Natural killer cell (primary cell): Measurements from ENCODE around the gene TRERF1. TPM values are rescaled to one million over a fixed set of nuclear protein-coding genes. Genes with fewer than 3 reads are reported as not detected.

ENCODE experiments used
- ATAC-seq, 3 donors: fragments of 150-1000 bp in 2 of 3; fragments of 200-7000 bp in 1 of 3; cut with Tn5 transposase; 1 replicate in 1 of 3; 2 replicates in 2 of 3; pipeline ENCODE4 v1.10.0; 2021; ENCODE audit warnings: mild to moderate bottlenecking in 2 of 3, moderate library complexity in 2 of 3
- DNase-seq, 2 donors: peaks; one replicate each; pipeline versions ENCODE4 v3.0.0 to v3.0.0-alpha.2; 2013 to 2021; ENCODE audit warnings: mixed read lengths in 1 of 2
- H3K27ac ChIP-seq: one replicate; pipeline ENCODE4 v1.5.1; 2013; ENCODE audit warnings: mild to moderate bottlenecking, low read length
- H3K27me3 ChIP-seq: one replicate; pipeline ENCODE4 v1.6.1; 2013; ENCODE audit warnings: low read length; ENCODE audit not compliant: control insufficient read depth, insufficient read depth
- H3K36me3 ChIP-seq: one replicate; pipeline ENCODE4 v1.6.1; 2013; ENCODE audit warnings: low read length; ENCODE audit not compliant: control insufficient read depth, insufficient read depth
- H3K4me1 ChIP-seq: one replicate; pipeline ENCODE4 v1.6.1; 2013; ENCODE audit warnings: low read length; ENCODE audit not compliant: control insufficient read depth, insufficient read depth
- H3K4me3 ChIP-seq: one replicate; pipeline ENCODE4 v1.5.1; 2013; ENCODE audit warnings: low read length
- H3K9me3 ChIP-seq: one replicate; pipeline ENCODE4 v1.6.1; 2013; ENCODE audit warnings: low read length; ENCODE audit not compliant: control insufficient read depth, insufficient read depth
- H3K27ac Mint-ChIP-seq, 2 donors: one replicate each; pipeline ENCODE4 v1.8.0; 2022; ENCODE audit warnings: mild to moderate bottlenecking in 2 of 2, mixed read lengths in 2 of 2, moderate library complexity in 1 of 2
- H3K27me3 Mint-ChIP-seq, 2 donors: one replicate each; pipeline ENCODE4 v1.8.0; 2022; ENCODE audit warnings: low read depth in 2 of 2, mixed read lengths in 2 of 2
- H3K36me3 Mint-ChIP-seq: one replicate; pipeline ENCODE4 v1.8.0; 2022; ENCODE audit warnings: mixed read lengths
- H3K4me1 Mint-ChIP-seq, 2 donors: one replicate each; pipeline ENCODE4 v1.8.0; 2022; ENCODE audit warnings: mixed read lengths in 2 of 2
- H3K4me3 Mint-ChIP-seq: one replicate; pipeline ENCODE4 v1.8.0; 2022; ENCODE audit warnings: mild to moderate bottlenecking, moderate library complexity, mixed read lengths
- H3K9me3 Mint-ChIP-seq, 2 donors: one replicate each; pipeline ENCODE4 v1.8.0; 2022; ENCODE audit warnings: mixed read lengths in 2 of 2
- WGBS: methylation state at CpG from one replicate; pipeline ENCODE4 v1.1.7; 2013; ENCODE audit warnings: missing lambda C conversion rate; ENCODE audit not compliant: insufficient coverage; 5-methylcytosine and 5-hydroxymethylcytosine counted together
- intact Hi-C: fragments of 100-400 bp; cut with micrococcal nuclease; formaldehyde crosslinking; loops from one replicate; pipeline ENCODE4 v1.14.2; 2022
- total RNA-seq, 4 donors: library from RNA; stranded (reverse); fragments of 120-200 nt in 1 of 4; gene quantifications; one replicate each; pipeline versions ENCODE4 v1.2.3 to v1.2.4, GENCODE V29; 2013 to 2022
- TF ChIP-seq, protein P1 (sequence below): fragments of 200-600 bp; IDR thresholded peaks from one replicate; pipeline ENCODE4 v1.8.0; 2022; ENCODE audit warnings: antibody characterized with exemption

Gene TRERF1
- total RNA-seq, 3 donors from 2014 or later (not counting 1 experiment from before 2014, with no cell fraction given): 34.6 to 42.3 (median 38.6) TPM

DNA sequence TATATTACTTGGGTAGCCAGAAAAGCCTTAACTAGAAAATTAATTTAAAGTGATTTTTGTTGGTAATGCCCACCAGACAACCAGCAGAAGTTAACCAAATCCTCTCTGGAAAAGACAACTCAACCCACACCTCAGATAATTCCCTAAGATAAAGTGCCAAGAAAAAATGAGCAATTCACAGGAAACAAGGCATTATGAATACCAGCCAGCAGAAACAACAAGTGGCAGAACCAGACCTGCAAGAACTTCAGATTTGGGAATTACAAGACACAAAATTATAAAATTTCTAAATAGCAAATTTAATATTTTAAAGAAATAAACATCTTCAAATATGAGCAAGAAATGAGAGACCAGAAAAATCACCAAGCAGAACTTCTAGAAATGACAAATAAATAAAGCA is 154.1 kb downstream of the TRERF1 start:
- Histone ChIP-seq H3K36me3 (peaks cover 7% of the 10 kb centered on the region), H3K4me1 (peaks cover 41% of the 10 kb centered on the region), H3K9me3 (no peaks in the 10 kb centered on the region), H3K4me3 (no peak overlapping the region), H3K27me3 (no peaks in the 10 kb centered on the region), H3K27ac (no peak overlapping the region)
- TF ChIP-seq, protein P1, sequence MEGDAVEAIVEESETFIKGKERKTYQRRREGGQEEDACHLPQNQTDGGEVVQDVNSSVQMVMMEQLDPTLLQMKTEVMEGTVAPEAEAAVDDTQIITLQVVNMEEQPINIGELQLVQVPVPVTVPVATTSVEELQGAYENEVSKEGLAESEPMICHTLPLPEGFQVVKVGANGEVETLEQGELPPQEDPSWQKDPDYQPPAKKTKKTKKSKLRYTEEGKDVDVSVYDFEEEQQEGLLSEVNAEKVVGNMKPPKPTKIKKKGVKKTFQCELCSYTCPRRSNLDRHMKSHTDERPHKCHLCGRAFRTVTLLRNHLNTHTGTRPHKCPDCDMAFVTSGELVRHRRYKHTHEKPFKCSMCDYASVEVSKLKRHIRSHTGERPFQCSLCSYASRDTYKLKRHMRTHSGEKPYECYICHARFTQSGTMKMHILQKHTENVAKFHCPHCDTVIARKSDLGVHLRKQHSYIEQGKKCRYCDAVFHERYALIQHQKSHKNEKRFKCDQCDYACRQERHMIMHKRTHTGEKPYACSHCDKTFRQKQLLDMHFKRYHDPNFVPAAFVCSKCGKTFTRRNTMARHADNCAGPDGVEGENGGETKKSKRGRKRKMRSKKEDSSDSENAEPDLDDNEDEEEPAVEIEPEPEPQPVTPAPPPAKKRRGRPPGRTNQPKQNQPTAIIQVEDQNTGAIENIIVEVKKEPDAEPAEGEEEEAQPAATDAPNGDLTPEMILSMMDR: no peak
- H3K27ac Mint-ChIP-seq: peak overlapping the region in 1 of 2 donors; percentile 88
- peaks cover 48 to 55% of the 10 kb centered on the region in 2 donors for H3K4me1 Mint-ChIP-seq
- H3K9me3 Mint-ChIP-seq: peaks cover 0 to 2% of the 10 kb centered on the region in 2 donors
- H3K36me3 Mint-ChIP-seq: peaks cover 10% of the 10 kb centered on the region
- H3K27me3 Mint-ChIP-seq: no peaks in the 10 kb centered on the region
- no peak overlapping the region for H3K4me3 Mint-ChIP-seq
- DNase-seq (no peak), ATAC-seq (no peak)
- intact Hi-C loops: no loop called here

GRCh38 chr6:42296614-42297013 is 155.1 kb downstream of the TRERF1 start:
- Mint-ChIP-seq H3K36me3 (peaks cover 10% of the 10 kb centered on the region), H3K9me3 (peaks cover 0 to 2% of the 10 kb centered on the region in 2 donors), H3K27ac (peak overlapping the region; percentile 84 to 88), H3K4me3 (peak overlapping the region; percentile 73), H3K4me1 (peaks cover 58 to 61% of the 10 kb centered on the region in 2 donors), H3K27me3 (no peaks in the 10 kb centered on the region)
- TF ChIP-seq, protein P1: no peak
- Histone ChIP-seq H3K9me3 (no peaks in the 10 kb centered on the region), H3K36me3 (peaks cover 7% of the 10 kb centered on the region), H3K4me3 (no peak overlapping the region), H3K27me3 (no peaks in the 10 kb centered on the region), H3K4me1 (peaks cover 52% of the 10 kb centered on the region), H3K27ac (no peak overlapping the region)
- ATAC-seq (no peak), DNase-seq (no peak)
- 80% methylated on average over 3 of the region's 3 CpGs for WGBS
- intact Hi-C loops: no loop called here

DNA sequence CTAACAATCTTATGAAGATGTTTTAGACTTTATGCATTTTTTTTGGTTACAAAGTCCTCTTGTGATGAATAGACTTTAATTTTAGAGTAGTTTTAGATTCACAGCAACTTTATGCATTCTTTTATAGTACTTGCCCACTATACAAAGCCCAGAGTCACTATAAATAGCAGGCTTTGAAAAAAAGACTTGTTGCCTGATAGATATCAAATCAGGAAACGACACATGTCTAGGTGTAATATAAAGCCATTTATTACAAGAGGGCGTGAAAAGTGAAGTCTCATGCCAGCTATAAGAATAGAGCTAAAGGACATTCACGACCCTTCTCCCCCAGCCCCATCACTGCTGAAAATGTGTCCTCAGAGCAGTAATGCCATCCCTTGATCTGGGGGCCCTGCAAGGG is 156.0 kb downstream of the TRERF1 start:
- H3K36me3 ChIP-seq: peaks cover 7% of the 10 kb centered on the region
- ATAC-seq (peak; percentile 57 to 81 (median 75)), DNase-seq (peak in 1 of 2 donors; percentile 24)
- peak overlapping the region; percentile 63 for H3K27ac ChIP-seq
- TF ChIP-seq, protein P1: no peak
- H3K27ac Mint-ChIP-seq: peak overlapping the region; percentile 84 to 88
- no peaks in the 10 kb centered on the region for H3K27me3 ChIP-seq
- WGBS: 41% methylated on average over 3 of the region's 3 CpGs
- H3K4me3 ChIP-seq: no peak overlapping the region
- H3K27me3 Mint-ChIP-seq: no peaks in the 10 kb centered on the region
- H3K4me3 Mint-ChIP-seq: peak overlapping the region; percentile 73
- intact Hi-C loops: loop anchor here (2.0 kb wide), 1 partner anchor 17 kb away; no protein-coding TSS in a partner anchor
- H3K9me3 ChIP-seq: no peaks in the 10 kb centered on the region
- H3K36me3 Mint-ChIP-seq: peaks cover 10% of the 10 kb centered on the region
- peaks cover 59% of the 10 kb centered on the region for H3K4me1 ChIP-seq
- peaks cover 0 to 2% of the 10 kb centered on the region in 2 donors for H3K9me3 Mint-ChIP-seq
- H3K4me1 Mint-ChIP-seq: peaks cover 58% of the 10 kb centered on the region in 2 donors

- Mint-ChIP-seq H3K27ac (peak overlapping the region; percentile 84 to 88), H3K36me3 (peaks cover 10% of the 10 kb centered on the region), H3K4me3 (peak overlapping the region; percentile 73), H3K27me3 (no peaks in the 10 kb centered on the region), H3K9me3 (peaks cover 0 to 2% of the 10 kb centered on the region in 2 donors), H3K4me1 (peaks cover 59 to 63% of the 10 kb centered on the region in 2 donors)
- WGBS: no CpG with 5 or more reads among the region's 1 CpG
- H3K4me1 ChIP-seq: peaks cover 62% of the 10 kb centered on the region
- peaks cover 5% of the 10 kb centered on the region for H3K36me3 ChIP-seq
- H3K27me3 ChIP-seq: no peaks in the 10 kb centered on the region
- peak overlapping the region; percentile 12 for H3K27ac ChIP-seq
- H3K9me3 ChIP-seq: no peaks in the 10 kb centered on the region
- TF ChIP-seq, protein P1: no peak
- H3K4me3 ChIP-seq: no peak overlapping the region
- no peak for DNase-seq
- intact Hi-C loops: loop anchor here (2.0 kb wide), 1 partner anchor 16 kb away; no protein-coding TSS in a partner anchor
- ATAC-seq: peak in 1 of 3 donors; percentile 3
Measured at GRCh38 chr6:42295181-42295580, 156.5 kb downstream of the TRERF1 start.
